HG03342 (cell line): ENCODE results near the gene MPDZ.

Experiments used
- ATAC-seq: cut with Tn5 transposase; IDR thresholded peaks from one replicate; pipeline ENCODE4 v1.9.1; 2021; ENCODE audit warnings: mild to moderate bottlenecking, moderate library complexity; ENCODE audit not compliant: unreplicated experiment

MPDZ gene

DNA sequence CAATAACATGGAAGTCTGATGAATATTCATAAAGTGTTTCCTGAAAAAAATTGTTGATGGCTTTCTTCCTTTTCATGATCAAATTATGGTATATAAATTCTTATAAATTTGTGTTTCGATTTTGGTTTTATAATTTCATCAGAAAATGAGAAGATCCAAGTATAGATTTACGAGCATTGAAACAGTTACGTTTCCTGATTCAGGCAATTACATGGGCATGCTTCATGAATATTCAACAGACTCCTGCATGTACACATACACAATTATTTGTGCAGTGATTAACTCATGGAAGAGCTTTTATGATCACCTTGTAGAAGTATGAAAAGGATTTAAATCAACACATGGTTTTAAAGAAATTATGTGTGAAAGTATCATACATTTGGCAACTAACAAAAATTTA is 136.7 kb downstream of the MPDZ start:
- ATAC-seq = no peak

- no peak for ATAC-seq
These were observed 137.9 kb downstream of the MPDZ start for GRCh38 chr9:13141629-13142028.

- no peak for ATAC-seq
These were observed 138.5 kb downstream of the MPDZ start for GRCh38 chr9:13140843-13141592.

- no peak for ATAC-seq
These were observed 139.8 kb downstream of the MPDZ start for GRCh38 chr9:13139641-13140171.

GRCh38 chr9:13137426-13137825 is 142.1 kb downstream of the MPDZ start:
- ATAC-seq = no peak

DNA sequence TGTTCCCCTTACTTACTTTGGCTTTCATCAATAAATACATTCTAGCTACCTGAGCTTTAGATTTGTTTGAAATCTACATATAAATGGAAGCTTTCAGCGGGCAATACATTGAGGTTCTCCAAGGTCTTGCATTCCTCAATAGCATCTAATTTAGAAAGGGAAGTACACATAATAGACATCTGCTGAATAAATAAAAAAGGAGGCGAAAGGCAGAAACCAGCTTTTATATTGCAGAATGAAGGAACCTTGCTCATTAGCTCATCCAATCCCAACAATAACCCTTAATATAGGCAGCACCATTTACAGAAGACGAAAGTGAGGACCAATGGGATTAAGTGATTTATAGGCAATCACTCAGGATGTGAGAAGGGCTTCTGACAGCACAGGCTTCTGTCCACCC is 147.5 kb downstream of the MPDZ start:
- no peak for ATAC-seq

DNA sequence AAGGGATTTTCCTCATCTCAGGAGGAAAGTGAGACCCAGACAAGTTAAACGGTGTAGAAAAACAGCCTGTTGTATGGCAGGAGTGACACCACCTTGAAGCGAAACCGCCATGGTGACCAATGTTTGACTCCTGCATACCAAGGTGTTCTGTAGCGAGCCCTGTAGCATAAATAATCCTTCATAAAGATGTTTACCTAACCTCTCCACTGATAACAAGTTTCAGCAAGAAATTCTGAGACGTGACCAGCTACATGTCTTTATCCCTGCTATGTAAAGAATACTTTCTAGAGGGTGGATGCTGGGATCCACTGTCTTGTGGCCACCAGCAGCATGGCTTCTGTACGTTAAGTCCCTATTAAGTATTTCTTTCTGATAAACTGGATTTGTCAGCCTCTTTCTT is 148.1 kb downstream of the MPDZ start:
- no peak for ATAC-seq

- no peak for ATAC-seq
These were observed 151.1 kb downstream of the MPDZ start for GRCh38 chr9:13128266-13128860.

DNA sequence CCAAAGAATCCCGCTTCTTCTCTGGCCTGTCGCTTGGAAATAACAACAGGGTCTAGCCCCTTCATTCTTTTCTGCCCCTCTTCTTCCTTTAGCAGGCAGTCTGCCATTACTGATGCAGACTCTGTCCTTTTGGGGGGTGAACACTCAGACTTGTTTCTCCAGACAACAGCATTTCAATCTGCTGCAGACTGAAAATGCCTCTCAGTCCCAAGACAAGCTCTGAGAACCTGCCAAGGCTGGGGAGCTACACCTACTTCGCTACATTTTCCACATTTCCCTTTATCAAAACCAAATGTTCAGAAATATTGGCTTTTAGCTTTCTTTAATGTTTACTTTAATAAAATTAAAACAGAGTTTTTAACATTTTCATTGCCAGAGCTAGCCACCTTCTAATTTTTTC is 152.4 kb downstream of the MPDZ start:
- no peak for ATAC-seq

DNA sequence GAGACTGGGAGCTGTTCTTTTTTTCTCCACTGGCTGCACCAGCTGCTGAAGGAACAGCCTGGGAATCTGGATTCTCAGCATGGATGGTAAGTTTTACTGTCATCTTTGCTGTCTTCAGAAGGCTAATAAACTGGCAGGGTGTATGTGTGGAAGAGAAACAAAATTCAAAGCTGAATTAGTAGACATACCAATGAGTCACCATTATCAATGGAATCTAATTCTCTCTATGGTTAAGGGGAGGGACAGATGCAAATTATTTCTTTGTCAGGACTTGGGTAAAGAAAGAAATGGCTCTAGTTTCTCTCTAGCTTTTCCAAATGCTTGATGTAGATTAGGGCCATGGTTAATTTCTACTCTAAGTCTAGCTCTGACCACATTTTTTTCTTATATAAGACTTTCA is 154.2 kb downstream of the MPDZ start:
- no peak for ATAC-seq

GRCh38 chr9:13122756-13123369 is 156.6 kb downstream of the MPDZ start:
- no peak for ATAC-seq

- no peak for ATAC-seq
These were observed 161.2 kb downstream of the MPDZ start for GRCh38 chr9:13118313-13118712.

DNA sequence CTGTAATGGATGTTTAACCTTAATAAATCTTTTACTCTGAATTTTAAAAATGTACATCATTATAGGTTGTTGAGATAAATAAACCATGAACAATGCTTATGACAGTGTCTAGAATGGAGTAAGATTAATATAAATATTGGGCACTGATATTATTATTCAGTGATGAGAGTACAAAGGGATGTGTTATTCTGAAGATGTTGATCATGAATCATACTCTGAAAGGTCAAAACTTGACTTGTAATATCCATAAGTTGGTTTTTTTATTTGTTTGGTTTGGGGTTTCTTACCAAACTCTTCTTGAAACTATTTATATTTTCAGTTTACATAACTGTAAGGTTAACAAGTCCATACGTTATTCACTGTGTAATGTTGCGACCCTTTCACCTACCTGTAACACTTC is 163.2 kb downstream of the MPDZ start:
- no peak for ATAC-seq

DNA sequence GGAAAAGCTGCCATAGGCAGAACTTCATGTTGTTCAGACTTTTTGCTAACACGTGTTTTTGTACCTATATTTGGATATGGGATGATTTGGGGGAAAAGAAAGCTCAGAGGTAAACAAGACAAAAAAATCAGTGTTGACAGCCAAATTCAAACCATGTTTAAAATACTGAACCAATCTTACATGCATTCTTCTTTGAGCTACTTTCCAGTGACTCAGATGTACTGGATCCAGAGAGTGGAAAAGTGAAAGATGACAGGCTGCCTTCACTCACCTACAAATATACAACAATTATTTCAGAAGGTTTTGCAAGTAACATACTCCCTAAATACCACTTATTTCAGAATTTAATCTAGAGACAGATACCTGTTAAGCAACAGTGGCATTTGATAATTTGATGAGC is 165.7 kb downstream of the MPDZ start:
- ATAC-seq = no peak

DNA sequence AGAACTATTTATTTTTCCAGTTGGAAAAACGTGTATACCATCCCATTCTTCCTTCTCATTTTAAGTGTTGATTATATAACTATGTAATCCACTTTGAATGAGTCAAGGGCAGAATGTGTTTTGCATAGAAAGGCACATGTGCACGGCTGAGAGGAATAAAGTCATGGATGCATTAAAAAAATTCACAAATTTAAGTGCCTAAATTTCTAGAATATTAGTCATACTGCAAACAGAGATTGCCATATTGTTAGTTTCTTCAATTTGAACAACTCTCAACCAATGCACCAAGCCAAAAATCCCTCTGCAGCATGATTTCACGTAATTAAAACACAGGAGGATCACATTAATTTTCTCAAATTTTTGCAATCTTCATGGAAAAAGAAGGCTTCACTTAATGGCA is 166.3 kb downstream of the MPDZ start:
- ATAC-seq = no peak

- ATAC-seq = no peak
These were observed 167.7 kb downstream of the MPDZ start for GRCh38 chr9:13111778-13112177.

- ATAC-seq = no peak
These were observed 168.6 kb downstream of the MPDZ start for GRCh38 chr9:13110766-13111417.

GRCh38 chr9:13109781-13110180 is 169.7 kb downstream of the MPDZ start:
- ATAC-seq = no peak

DNA sequence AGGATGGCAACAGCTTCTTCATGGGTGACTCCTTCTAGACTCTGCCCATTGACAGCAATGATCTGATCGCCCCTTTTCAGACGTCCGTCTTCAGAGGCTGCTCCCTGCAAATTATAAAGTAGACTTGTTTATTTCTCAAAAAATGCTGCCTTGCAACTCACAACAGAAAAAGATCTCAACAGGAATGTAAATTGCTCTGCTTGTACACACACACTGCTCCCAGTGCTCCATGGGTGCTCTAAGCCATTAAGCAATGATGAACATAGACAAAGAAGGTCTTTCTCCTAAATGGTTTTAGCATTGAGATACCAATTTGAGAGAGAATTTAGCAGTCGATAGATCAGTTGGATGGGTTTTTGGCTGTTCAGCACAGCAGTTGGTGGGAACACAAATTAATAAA is 172.5 kb downstream of the MPDZ start:
- no peak for ATAC-seq

DNA sequence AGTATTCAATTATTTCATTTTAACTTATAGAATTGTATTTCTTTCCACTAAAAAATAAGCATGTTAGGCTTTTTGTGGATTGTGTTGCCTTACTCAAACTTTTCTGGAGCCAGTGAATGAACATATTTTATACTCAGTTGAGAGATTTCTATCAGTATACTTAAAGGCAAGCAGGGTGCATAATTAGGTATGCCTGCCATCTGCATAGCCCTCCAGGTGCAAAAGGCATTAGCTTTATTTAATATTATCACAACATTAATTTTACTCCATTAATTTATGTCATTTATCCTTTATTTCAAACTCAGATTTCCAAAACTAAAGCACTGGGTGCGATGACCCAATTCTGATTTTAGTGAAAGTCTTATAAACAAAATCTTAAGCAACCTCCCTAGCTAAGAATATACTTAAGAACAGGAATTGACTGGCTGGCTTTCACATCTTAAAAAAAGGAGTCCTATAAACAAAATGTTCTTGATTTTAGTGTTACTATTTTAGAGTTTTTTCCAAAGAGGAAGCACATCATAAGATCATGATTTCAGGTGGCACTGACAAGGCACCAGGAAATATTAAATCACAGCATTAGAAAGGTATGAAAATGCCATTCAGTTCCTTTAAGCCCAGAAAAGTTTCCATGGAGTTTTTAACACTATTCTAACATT is 178.4 kb downstream of the MPDZ start:
- no peak for ATAC-seq

DNA sequence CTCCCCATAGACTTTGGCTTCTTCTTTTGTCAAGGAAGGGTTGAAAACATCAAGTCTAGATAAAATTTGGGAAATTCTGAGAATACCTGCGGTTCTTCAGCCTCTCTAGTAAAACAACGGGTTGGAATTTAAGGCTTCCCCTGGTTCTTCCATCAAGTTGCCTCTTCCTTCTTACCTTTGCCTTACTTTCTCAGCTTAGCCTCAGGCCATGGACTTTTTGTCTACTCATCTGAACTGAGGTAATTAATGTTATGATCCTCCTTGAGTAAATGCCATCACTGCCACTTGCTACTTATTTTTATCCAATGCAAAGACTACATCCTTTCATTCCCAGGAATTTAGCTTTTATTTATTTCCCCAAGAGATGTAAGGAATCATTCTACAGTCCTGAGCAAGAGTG is 184.4 kb downstream of the MPDZ start:
- no peak for ATAC-seq
